K562 (cell line): ENCODE data around the gene DCAF10.
"Not testable (repeated sequence)": the region's sequence is repeated elsewhere in the genome, so short reads cannot be mapped to it uniquely, and the experiment has no call there.

Experiments
- ARHGAP35 ChIP-seq: fragments of 450-650 bp; IDR thresholded peaks from 2 replicates; pipeline ENCODE4 v1.6.1; 2018; ENCODE audit not compliant: partially characterized antibody
- PTTG1 ChIP-seq: fragments of 450-650 bp; IDR thresholded peaks from 2 replicates; pipeline ENCODE4 v1.6.1; 2016; ENCODE audit warnings: low read depth, mild to moderate bottlenecking, missing genetic modification characterization, missing compliant biosample characterization
- TF ChIP-seq, protein P1 (sequence below): fragments of 450-650 bp; formaldehyde crosslinking; IDR thresholded peaks from 2 replicates; pipeline ENCODE4 v1.4.0; 2020; ENCODE audit warnings: mild to moderate bottlenecking, moderate library complexity

DNA sequence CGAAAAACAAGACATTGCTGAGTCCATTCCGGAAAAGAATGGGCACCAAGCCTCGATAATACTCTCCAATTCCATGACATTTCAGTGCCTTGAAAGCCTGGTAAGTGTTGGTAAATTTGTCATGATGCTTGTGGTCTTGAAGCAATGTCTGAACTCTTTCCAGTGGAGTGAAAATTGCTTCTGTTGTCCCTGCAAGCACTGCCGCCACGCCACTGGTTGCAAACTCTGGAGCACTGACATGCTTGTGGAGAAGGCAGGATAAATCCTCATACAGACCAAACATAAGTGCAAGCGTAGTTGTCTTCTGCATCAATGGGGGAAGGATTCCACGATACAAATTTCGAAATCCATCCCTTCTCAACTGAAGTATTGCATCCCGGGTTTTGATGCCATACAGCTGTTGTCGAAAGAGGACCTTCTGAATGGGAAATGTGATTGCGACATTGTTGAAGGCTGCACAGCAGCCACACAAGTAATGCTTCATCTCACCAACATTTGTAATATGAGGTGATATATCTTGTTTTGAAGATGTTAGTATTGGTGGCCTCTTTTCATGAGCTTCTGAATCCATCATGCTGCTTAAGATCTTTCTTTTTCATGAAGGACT, 87.5 kb downstream of the DCAF10 start:
- TF ChIP-seq ARHGAP35; PTTG1 (tag): not testable (repeated sequence)
- TF ChIP-seq, protein P1, sequence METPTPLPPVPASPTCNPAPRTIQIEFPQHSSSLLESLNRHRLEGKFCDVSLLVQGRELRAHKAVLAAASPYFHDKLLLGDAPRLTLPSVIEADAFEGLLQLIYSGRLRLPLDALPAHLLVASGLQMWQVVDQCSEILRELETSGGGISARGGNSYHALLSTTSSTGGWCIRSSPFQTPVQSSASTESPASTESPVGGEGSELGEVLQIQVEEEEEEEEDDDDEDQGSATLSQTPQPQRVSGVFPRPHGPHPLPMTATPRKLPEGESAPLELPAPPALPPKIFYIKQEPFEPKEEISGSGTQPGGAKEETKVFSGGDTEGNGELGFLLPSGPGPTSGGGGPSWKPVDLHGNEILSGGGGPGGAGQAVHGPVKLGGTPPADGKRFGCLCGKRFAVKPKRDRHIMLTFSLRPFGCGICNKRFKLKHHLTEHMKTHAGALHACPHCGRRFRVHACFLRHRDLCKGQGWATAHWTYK = not testable (repeated sequence)
